B cell (primary cell): ENCODE data around the gene ESPN. TPM values are rescaled to one million over a fixed set of nuclear protein-coding genes. Genes with fewer than 3 reads are reported as not detected.
A peak's percentile ranks its signal among the peaks of the same experiment; 100 is the strongest.

ENCODE experiments used
- ATAC-seq: fragments of 200-7000 bp; cut with Tn5 transposase; one replicate; pipeline ENCODE4 v1.10.0; 2021; ENCODE audit warnings: low read depth, mild to moderate bottlenecking, moderate number of reproducible peaks, moderate library complexity
- CTCF ChIA-PET: fragments of 350-600 bp; sonication (Branson Sonifier 250); formaldehyde crosslinking; loops from one replicate; lab custom pipeline; 2021; ENCODE audit warnings: antibody characterized with exemption, inconsistent platforms; lab: Charles Lee
- POLR2A ChIA-PET: fragments of 350-600 bp; sonication (Branson Sonifier 250); formaldehyde crosslinking; loops from one replicate; lab custom pipeline; 2021; ENCODE audit warnings: antibody characterized with exemption; lab: Charles Lee
- DNase-seq: peaks from one replicate; pipeline ENCODE4 v3.0.0; 2013
- H2AFZ ChIP-seq: 2 replicates; pipeline ENCODE4 v1.6.1; 2012; ENCODE audit warnings: mild to moderate bottlenecking, low read depth, low read length; ENCODE audit not compliant: insufficient read depth, poor library complexity, severe bottlenecking
- H3K27ac ChIP-seq, 2 donors: 1 replicate in 1 of 2; 2 replicates in 1 of 2; pipeline ENCODE4 v1.5.1; 2012 to 2013; ENCODE audit warnings: low read length in 2 of 2, mild to moderate bottlenecking in 2 of 2, moderate library complexity in 1 of 2
- H3K27me3 ChIP-seq, 4 experiments: fragments of 200-600 bp in 1 of 4; sonication (generic) in 1 of 4; replicated peaks in 1 of 4; 1 replicate in 2 of 4; 2 replicates in 2 of 4; pipeline versions ENCODE4 v1.6.1 to v1.7.0; 2013 to 2016; ENCODE audit warnings: low read length in 3 of 4, mild to moderate bottlenecking in 2 of 4, mixed read lengths in 1 of 4, moderate library complexity in 1 of 4; ENCODE audit not compliant: insufficient read depth in 4 of 4, control insufficient read depth in 3 of 4; ENCODE audit errors: control extremely low read depth in 1 of 4
- H3K36me3 ChIP-seq, 2 experiments: replicated peaks in 1 of 2; 1 replicate in 1 of 2; 2 replicates in 1 of 2; pipeline versions ENCODE4 v1.6.1 to v1.7.1; 2013; ENCODE audit warnings: low read length in 1 of 2; ENCODE audit not compliant: insufficient read depth in 2 of 2, control insufficient read depth in 1 of 2; ENCODE audit errors: control extremely low read depth in 1 of 2, extremely low read depth in 1 of 2
- H3K4me1 ChIP-seq, 2 donors: fragments of 200-600 bp in 1 of 2; sonication (generic) in 1 of 2; 1 replicate in 1 of 2; 2 replicates in 1 of 2; pipeline versions ENCODE4 v1.5.1 to v1.6.1; 2013 to 2017; ENCODE audit warnings: low read length in 2 of 2; ENCODE audit not compliant: control insufficient read depth in 2 of 2, insufficient read depth in 2 of 2
- H3K4me2 ChIP-seq: replicated peaks from 2 replicates; pipeline ENCODE3; 2012; ENCODE audit warnings: mild to moderate bottlenecking, low read depth, low read length; ENCODE audit not compliant: poor library complexity, severe bottlenecking
- H3K4me3 ChIP-seq, 5 experiments: fragments of 200-600 bp in 1 of 5; sonication (generic) in 1 of 5; 1 replicate in 3 of 5; 2 replicates in 2 of 5; pipeline versions ENCODE4 v1.5.1 to v1.7.0; 2011 to 2016; ENCODE audit warnings: low read length in 4 of 5, mild to moderate bottlenecking in 4 of 5, low read depth in 2 of 5, control low read depth in 1 of 5, moderate library complexity in 1 of 5; ENCODE audit not compliant: insufficient read depth in 1 of 5; ENCODE audit errors: control extremely low read depth in 1 of 5, extremely low read depth in 1 of 5
- H3K79me2 ChIP-seq: fragments of 200-600 bp; sonication (generic); one replicate; pipeline ENCODE4 v1.6.0; 2016; ENCODE audit warnings: low read length; ENCODE audit not compliant: control insufficient read depth, insufficient read depth
- H3K9ac ChIP-seq: fragments of 200-600 bp; sonication (generic); 2 replicates; pipeline ENCODE4 v1.6.1; 2017; ENCODE audit warnings: mild to moderate bottlenecking, low read length, moderate library complexity
- H3K9me3 ChIP-seq, 3 donors: one replicate each; pipeline versions ENCODE4 v1.6.1 to v1.7.1; 2013; ENCODE audit warnings: low read length in 2 of 3; ENCODE audit not compliant: control insufficient read depth in 2 of 3, insufficient read depth in 1 of 3; ENCODE audit errors: control extremely low read depth in 1 of 3
- H4K20me1 ChIP-seq: 2 replicates; pipeline ENCODE4 v1.6.0; 2012; ENCODE audit warnings: mild to moderate bottlenecking, low read length; ENCODE audit not compliant: insufficient read depth, control insufficient read depth, poor library complexity, severe bottlenecking
- H3K27ac Mint-ChIP-seq: one replicate; pipeline ENCODE4 v1.8.0; 2021; ENCODE audit warnings: mixed read lengths
- H3K27me3 Mint-ChIP-seq: one replicate; pipeline ENCODE4 v1.8.0; 2021; ENCODE audit warnings: mixed read lengths
- H3K4me1 Mint-ChIP-seq: one replicate; pipeline ENCODE4 v1.8.0; 2021; ENCODE audit warnings: mixed read lengths
- H3K4me3 Mint-ChIP-seq: one replicate; pipeline ENCODE4 v1.8.0; 2021; ENCODE audit warnings: mixed read lengths
- H3K9me3 Mint-ChIP-seq: one replicate; pipeline ENCODE4 v1.8.0; 2022; ENCODE audit warnings: mixed read lengths; ENCODE audit not compliant: insufficient read depth
- CTCF ChIP-seq: fragments of 200-600 bp; IDR thresholded peaks from one replicate; pipeline ENCODE4 v1.8.0; 2022; ENCODE audit warnings: antibody characterized with exemption, mild to moderate bottlenecking
- EZH2 ChIP-seq: IDR thresholded peaks from 2 replicates; pipeline ENCODE4 v1.6.1; 2012; ENCODE audit warnings: borderline replicate concordance, low read depth, mild to moderate bottlenecking, moderate library complexity, low read length; ENCODE audit not compliant: insufficient read depth, poor library complexity, severe bottlenecking
- WGBS: methylation state at CpG from one replicate; pipeline ENCODE4 v1.1.5; 2013; ENCODE audit warnings: missing lambda C conversion rate; ENCODE audit not compliant: insufficient coverage; 5-methylcytosine and 5-hydroxymethylcytosine counted together
- intact Hi-C: fragments of 100-400 bp; cut with micrococcal nuclease; formaldehyde crosslinking; loops from one replicate; pipeline ENCODE4 v1.10.0; 2022
- polyA minus RNA-seq: library from RNA; depleted of rRNA, polyadenylated mRNA; stranded (reverse); fragments of >200 nt; gene quantifications from 2 replicates; pipeline ENCODE4 v1.2.3, GENCODE V29; 2012
- polyA plus RNA-seq: library from polyadenylated mRNA; depleted of rRNA; stranded (reverse); fragments of >200 nt; gene quantifications from 2 replicates; pipeline ENCODE4 v1.2.3, GENCODE V29; 2012
- total RNA-seq, 2 donors: library from RNA; stranded (reverse); fragments of 120-200 nt in 1 of 2; gene quantifications; 1 replicate in 1 of 2; 2 replicates in 1 of 2; pipeline versions ENCODE4 v1.2.3 to v1.2.4, GENCODE V29; 2013 to 2022

The ESPN gene
- total RNA-seq, result 0.25 TPM in 1 of 2 replicates, not detected in the other
- not detected for total RNA-seq (2013)
- 0.07 and 0.19 TPM in 2 replicates for polyA plus RNA-seq
- 0.26 and 0.71 TPM in 2 replicates for polyA minus RNA-seq

GRCh38 chr1:6424619-6425593 is at the start of gene ESPN:
TSS of gene ESPN (plus strand) at chr1:6424776. CDS start at chr1:6424956, 180 bp downstream.
- peak within 1 kb of the TSS; percentile 25 for H3K9ac ChIP-seq
- DNase-seq (peak; percentile 49), ATAC-seq (peak; percentile 55)
- H3K27ac ChIP-seq, result no peak within 1 kb of the TSS
- no peaks in the 10 kb centered on the region for H3K79me2 ChIP-seq
- H3K4me3 ChIP-seq, result peak within 1 kb of the TSS in 3 of 5 experiments; percentile 5 to 39 (median 37)
- H3K27me3 Mint-ChIP-seq, result peaks cover 44% of the 10 kb centered on the region
- ChIA-PET POLR2A (no interaction called here), CTCF (no interaction called here)
- H4K20me1 ChIP-seq, result no peaks in the 10 kb centered on the region
- peak within 1 kb of the TSS; percentile 77 for H3K4me2 ChIP-seq
- peaks cover 26 to 34% of the 10 kb centered on the region in 2 donors for H3K4me1 ChIP-seq
- peaks cover 0 to 12% (median 0%) of the 10 kb centered on the region in 3 donors for H3K9me3 ChIP-seq
- TF ChIP-seq CTCF (no peak), EZH2 (no peak)
- H3K9me3 Mint-ChIP-seq, result no peaks in the 10 kb centered on the region
- H3K4me3 Mint-ChIP-seq, result peak within 1 kb of the TSS; percentile 79
- no peaks in the 10 kb centered on the region for H3K36me3 ChIP-seq
- H3K4me1 Mint-ChIP-seq, result peaks cover 13% of the 10 kb centered on the region
- no peak within 1 kb of the TSS for H3K27ac Mint-ChIP-seq
- peaks cover 0 to 66% (median 30%) of the 10 kb centered on the region in 4 experiments for H3K27me3 ChIP-seq
- intact Hi-C loops, result no loop called here
- H2AFZ ChIP-seq, result peak within 1 kb of the TSS; percentile 69
- 5% methylated on average over 99 of the region's 99 CpGs for WGBS
